NB4 (cell line): ENCODE measurements around the gene FAM186B.

Experiments
- MAX ChIP-seq: IDR thresholded peaks from 2 replicates; pipeline ENCODE4 v1.6.1; 2011; ENCODE audit warnings: low read depth, low read length
- MYC ChIP-seq: IDR thresholded peaks from 2 replicates; pipeline ENCODE4 v1.6.1; 2011; ENCODE audit warnings: low read depth, low read length
- POLR2A ChIP-seq: IDR thresholded peaks from 2 replicates; pipeline ENCODE4 v1.6.1; 2011; ENCODE audit warnings: mild to moderate bottlenecking; ENCODE audit not compliant: insufficient read length; ENCODE audit errors: extremely low read depth
- TF ChIP-seq, protein P1 (sequence below): IDR thresholded peaks from one replicate; pipeline ENCODE4 v1.5.1; 2012; ENCODE audit warnings: low read depth, low read length

GRCh38 chr12:49618576-49618975 lies 13.1 kb upstream of the FAM186B start:
- TF ChIP-seq, protein P1, sequence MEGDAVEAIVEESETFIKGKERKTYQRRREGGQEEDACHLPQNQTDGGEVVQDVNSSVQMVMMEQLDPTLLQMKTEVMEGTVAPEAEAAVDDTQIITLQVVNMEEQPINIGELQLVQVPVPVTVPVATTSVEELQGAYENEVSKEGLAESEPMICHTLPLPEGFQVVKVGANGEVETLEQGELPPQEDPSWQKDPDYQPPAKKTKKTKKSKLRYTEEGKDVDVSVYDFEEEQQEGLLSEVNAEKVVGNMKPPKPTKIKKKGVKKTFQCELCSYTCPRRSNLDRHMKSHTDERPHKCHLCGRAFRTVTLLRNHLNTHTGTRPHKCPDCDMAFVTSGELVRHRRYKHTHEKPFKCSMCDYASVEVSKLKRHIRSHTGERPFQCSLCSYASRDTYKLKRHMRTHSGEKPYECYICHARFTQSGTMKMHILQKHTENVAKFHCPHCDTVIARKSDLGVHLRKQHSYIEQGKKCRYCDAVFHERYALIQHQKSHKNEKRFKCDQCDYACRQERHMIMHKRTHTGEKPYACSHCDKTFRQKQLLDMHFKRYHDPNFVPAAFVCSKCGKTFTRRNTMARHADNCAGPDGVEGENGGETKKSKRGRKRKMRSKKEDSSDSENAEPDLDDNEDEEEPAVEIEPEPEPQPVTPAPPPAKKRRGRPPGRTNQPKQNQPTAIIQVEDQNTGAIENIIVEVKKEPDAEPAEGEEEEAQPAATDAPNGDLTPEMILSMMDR: no peak
- TF ChIP-seq MYC (no peak), POLR2A (no peak), MAX (no peak)
